ENCODE measurements around the gene CHD6. TPM values are rescaled to one million over a fixed set of nuclear protein-coding genes. Genes with fewer than 3 reads are reported as not detected.
"Not testable (repeated sequence)": the region's sequence is repeated elsewhere in the genome, so short reads cannot be mapped to it uniquely, and the experiment has no call there.

Gene CHD6
- total RNA-seq, 1 donor from 2014 or later, result 112 TPM

DNA sequence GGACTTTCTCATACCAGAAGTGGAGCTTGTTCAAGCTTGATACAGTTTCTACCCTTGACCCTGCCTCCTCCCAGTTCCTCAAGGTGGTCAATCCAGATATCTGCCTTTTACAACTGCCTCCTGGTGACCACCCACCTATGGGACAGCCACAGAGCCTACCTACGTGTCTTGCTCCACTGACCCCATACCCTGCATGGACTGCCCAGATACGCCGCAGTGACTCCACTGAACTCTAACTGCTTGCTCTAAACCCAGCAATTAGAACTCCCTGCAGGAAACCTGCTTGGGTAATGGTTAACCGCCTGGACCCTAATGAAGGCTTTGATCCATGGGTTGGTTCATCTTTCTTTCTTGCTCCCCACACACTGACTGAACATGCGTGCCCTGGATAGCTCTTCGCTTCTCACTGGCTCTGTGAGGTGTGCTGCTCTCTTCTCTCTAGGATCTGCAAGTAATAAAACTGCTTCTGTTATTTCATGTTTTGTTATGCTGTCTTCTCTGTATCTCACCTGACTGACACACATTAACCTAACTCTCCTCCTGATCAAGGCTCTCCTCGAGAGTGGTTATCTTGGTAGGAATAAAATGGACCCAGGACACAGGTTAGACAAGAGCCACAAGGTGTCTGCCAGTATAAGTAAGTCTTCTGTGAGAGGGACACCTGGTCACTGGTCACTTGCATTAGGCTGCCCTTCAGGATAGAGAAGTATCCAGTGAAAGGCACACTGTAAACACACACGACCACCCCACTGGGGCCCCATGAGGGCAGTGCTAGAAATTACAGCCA lies 79.2 kb downstream of the CHD6 start:
- DNase-seq (ENCODE audit: low spot score), result no peak

- DNase-seq (ENCODE audit: low spot score), result no peak
Observed at GRCh38 chr20:41537865-41538264, 80.3 kb downstream of the CHD6 start.

- not testable (repeated sequence) for DNase-seq (ENCODE audit: low spot score)
Observed at GRCh38 chr20:41535551-41535950, 82.6 kb downstream of the CHD6 start.

GRCh38 chr20:41534842-41535241 lies 83.3 kb downstream of the CHD6 start:
- DNase-seq (ENCODE audit: low spot score), result no peak

GRCh38 chr20:41534170-41534569 lies 84.0 kb downstream of the CHD6 start:
- DNase-seq (ENCODE audit: low spot score), result no peak

GRCh38 chr20:41533537-41534136 lies 84.5 kb downstream of the CHD6 start:
- no peak for DNase-seq (ENCODE audit: low spot score)

GRCh38 chr20:41532935-41533334 lies 85.2 kb downstream of the CHD6 start:
- no peak for DNase-seq (ENCODE audit: low spot score)

DNA sequence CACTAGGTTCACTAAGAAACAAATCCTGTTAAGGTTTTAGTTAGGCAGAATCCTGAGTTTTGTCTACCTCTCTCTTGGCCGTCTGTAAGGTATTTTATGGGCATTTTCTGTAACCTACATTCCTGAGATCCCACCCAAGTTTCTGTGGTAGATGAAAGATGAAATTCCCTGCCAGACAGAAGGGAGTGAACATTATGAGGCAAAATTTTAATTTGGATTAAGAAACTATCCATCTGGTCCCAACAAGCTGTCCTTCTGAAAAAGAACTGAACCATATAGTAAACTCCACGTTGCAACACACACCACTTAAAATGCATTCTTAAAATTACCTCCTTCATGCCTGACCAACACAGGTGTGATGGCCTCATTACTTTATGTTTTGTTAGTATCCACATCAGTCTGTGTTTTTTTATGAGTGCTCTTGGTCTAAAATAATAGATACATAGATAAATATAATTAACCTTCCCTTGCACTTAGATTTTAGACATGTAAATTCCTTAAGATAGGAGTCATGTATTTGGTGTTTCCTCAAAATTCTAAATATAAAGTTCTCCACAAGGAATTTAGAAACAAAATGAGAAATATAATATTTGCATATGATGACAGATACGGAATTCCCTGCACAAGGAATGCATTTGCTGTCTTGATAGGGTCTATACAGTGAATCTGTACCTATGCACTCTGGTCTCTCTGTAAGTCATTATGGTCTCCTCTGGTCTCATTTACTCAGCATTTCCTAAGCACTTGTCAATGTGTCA lies 86.5 kb downstream of the CHD6 start:
- DNase-seq (ENCODE audit: low spot score), result no peak

GRCh38 chr20:41530923-41531322 lies 87.3 kb downstream of the CHD6 start:
- no peak for DNase-seq (ENCODE audit: low spot score)

- no peak for DNase-seq (ENCODE audit: low spot score)
Observed at GRCh38 chr20:41526327-41526726, 91.8 kb downstream of the CHD6 start.

DNA sequence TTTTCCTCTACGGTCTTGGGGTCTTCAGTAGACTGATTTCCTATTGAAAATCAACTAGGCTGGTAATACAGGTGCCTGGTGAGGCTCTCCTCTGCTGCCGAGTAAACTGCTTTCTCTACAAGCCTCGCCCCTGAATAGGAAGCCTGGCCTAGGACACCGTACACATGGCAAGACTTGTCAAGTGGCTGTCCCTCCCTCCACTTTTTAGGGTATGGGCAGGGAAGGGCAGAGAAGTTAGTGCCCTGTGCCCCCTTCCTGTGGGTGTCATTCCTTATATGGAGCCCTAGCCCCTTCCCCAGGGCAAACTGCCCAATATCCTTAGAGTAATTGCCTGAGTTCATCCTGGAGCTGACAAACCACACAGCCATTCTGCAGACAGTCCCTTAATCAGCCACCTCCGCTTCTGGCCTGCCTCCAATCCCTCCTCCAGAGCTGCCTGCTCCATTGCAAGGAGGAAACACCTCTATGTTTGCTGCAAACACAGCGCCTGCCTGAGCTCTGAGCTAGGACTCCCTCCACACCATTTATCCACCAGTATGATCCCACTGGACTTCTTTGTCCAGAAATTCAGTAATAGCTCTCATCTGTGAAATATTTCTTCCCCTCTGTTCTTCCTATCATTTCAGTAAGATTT lies 93.1 kb downstream of the CHD6 start:
- DNase-seq (ENCODE audit: low spot score), result peak; percentile 68

- DNase-seq (ENCODE audit: low spot score), result no peak
Observed at GRCh38 chr20:41523857-41524256, 94.3 kb downstream of the CHD6 start.

- no peak for DNase-seq (ENCODE audit: low spot score)
Observed at GRCh38 chr20:41513829-41514228, 104.3 kb downstream of the CHD6 start.

GRCh38 chr20:41512624-41513023 lies 105.6 kb downstream of the CHD6 start:
- no peak for DNase-seq (ENCODE audit: low spot score)

GRCh38 chr20:41510847-41511450 lies 107.2 kb downstream of the CHD6 start:
- no peak for DNase-seq (ENCODE audit: low spot score)

GRCh38 chr20:41510224-41510623 lies 108.0 kb downstream of the CHD6 start:
- DNase-seq (ENCODE audit: low spot score), result no peak

- no peak for DNase-seq (ENCODE audit: low spot score)
Observed at GRCh38 chr20:41509316-41510200, 108.6 kb downstream of the CHD6 start.

DNA sequence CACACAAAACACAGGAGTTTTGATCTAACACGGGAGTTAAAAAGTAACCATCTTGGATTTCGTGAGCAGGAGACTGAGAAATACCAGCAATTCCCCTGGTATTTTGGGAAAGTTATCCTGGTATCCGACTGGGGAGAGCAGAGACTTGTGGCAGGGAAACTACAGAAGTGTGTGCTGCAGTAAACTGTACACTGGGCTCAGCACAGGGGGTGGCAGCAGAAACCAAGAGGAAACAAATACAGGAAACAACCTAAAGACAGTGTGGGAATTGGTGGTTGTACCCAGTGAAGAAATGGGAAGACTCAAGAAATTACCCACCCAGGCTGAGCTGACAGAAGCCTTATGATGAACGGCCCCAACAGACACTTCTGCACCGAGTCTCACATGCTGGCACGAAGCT lies 109.8 kb downstream of the CHD6 start:
- no peak for DNase-seq (ENCODE audit: low spot score)

DNA sequence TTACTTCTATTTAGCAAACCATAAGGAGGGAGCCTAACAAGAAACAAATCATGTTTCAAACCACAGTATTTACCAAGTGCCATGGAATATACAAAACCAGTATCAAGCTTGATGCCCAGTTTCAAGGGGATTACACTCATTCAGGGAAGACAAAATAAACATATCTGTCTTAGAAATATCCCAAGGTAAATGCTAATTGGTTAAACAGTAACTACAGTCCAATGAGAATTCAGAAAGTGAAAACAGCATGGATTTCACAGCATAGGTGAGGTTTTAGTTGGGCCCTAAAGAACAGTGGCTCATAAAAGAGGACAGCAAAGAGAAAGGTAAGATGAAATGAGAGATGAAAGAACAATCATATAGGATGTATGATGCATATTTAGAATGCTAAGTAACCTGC lies 110.3 kb downstream of the CHD6 start:
- DNase-seq (ENCODE audit: low spot score), result no peak

DNA sequence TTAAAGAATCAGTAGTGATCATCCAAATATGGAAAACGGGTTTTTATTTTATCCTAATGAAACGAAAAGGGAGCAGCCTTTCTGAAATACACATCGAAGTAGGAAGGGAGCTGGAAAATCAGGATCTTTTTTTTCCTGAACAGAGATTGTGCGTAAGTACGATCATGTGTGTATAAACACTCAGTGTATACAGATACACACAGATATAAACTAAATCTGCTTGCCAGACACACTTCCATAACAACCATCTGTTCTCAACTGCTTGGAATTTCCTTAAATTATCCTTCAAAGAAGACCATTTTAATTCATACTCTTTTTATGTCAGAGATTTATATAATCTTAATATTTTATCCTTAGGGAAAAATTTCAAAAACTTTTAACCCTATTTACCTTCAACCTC lies 110.7 kb downstream of the CHD6 start:
- no peak for DNase-seq (ENCODE audit: low spot score)
